H1 (cell line): ENCODE data around the gene LHPP. TPM values are rescaled to one million over a fixed set of nuclear protein-coding genes. Genes with fewer than 3 reads are reported as not detected.

ENCODE experiments used
- CTCF ChIA-PET: fragments of 300-600 bp; sonication (Branson Sonifier 250); formaldehyde crosslinking; loops from one replicate; lab custom pipeline; 2021; ENCODE audit not compliant: partially characterized antibody; lab: Charles Lee
- POLR2A ChIA-PET: fragments of 300-600 bp; sonication (Branson Sonifier 250); formaldehyde crosslinking; loops from one replicate; lab custom pipeline; 2021; ENCODE audit warnings: inconsistent platforms; ENCODE audit not compliant: partially characterized antibody; lab: Charles Lee
- DNase-seq, 2 experiments: peaks; one replicate each; pipeline versions ENCODE4 v3.0.0 to v3.0.0-alpha.2; 2010 to 2022; ENCODE audit warnings: low spot score in 2 of 2, low read depth in 1 of 2, mixed read lengths in 1 of 2
- FAIRE-seq: peaks from 2 replicates; lab custom pipeline; 2011; peaks lifted over from hg19 to GRCh38; lab: Jason Lieb, UNC
- H2AFZ ChIP-seq: 2 replicates; pipeline ENCODE4 v1.8.1; 2012; ENCODE audit warnings: low read length, inconsistent platforms
- H2AK5ac ChIP-seq: 2 replicates; pipeline ENCODE4 v1.6.1; 2013; ENCODE audit warnings: low read depth, low read length
- H2BK120ac ChIP-seq: replicated peaks from 2 replicates; pipeline ENCODE3; 2013; ENCODE audit warnings: low read depth, low read length, inconsistent platforms
- H2BK12ac ChIP-seq: 2 replicates; pipeline ENCODE4 v1.6.1; 2013; ENCODE audit warnings: low read depth, low read length
- H2BK15ac ChIP-seq: 2 replicates; pipeline ENCODE4 v1.6.1; 2013; ENCODE audit warnings: low read length
- H2BK20ac ChIP-seq: 2 replicates; pipeline ENCODE4 v1.6.1; 2013; ENCODE audit warnings: low read length
- H2BK5ac ChIP-seq: 2 replicates; pipeline ENCODE4 v1.6.1; 2013; ENCODE audit warnings: low read depth, low read length
- H3K14ac ChIP-seq: 2 replicates; pipeline ENCODE4 v1.6.1; 2013; ENCODE audit warnings: inconsistent platforms; ENCODE audit not compliant: insufficient read length
- H3K18ac ChIP-seq: 2 replicates; pipeline ENCODE4 v1.6.1; 2013; ENCODE audit warnings: low read length; ENCODE audit errors: extremely low read depth
- H3K23ac ChIP-seq: 2 replicates; pipeline ENCODE4 v1.6.1; 2013; ENCODE audit warnings: inconsistent platforms; ENCODE audit not compliant: insufficient read length
- H3K23me2 ChIP-seq: 2 replicates; pipeline ENCODE4 v1.6.1; 2013; ENCODE audit warnings: low read depth, low read length
- H3K27ac ChIP-seq: 2 replicates; pipeline ENCODE4 v1.6.1; 2011; ENCODE audit warnings: low read depth, low read length, inconsistent platforms
- H3K27me3 ChIP-seq, 4 experiments: replicated peaks in 1 of 4; 1 replicate in 1 of 4; 2 replicates in 3 of 4; pipeline versions ENCODE4 v1.6.1 to v1.8.1; 2011 to 2013; ENCODE audit warnings: low read length in 3 of 4, mild to moderate bottlenecking in 3 of 4, inconsistent platforms in 2 of 4, mixed read lengths in 2 of 4, moderate library complexity in 1 of 4; ENCODE audit not compliant: control insufficient read depth in 3 of 4, insufficient read depth in 3 of 4; ENCODE audit errors: extremely low read depth in 1 of 4
- H3K36me3 ChIP-seq, 4 experiments: 2 replicates each; pipeline versions ENCODE4 v1.6.1 to v1.8.1; 2011 to 2013; ENCODE audit warnings: mild to moderate bottlenecking in 4 of 4, low read length in 3 of 4, moderate library complexity in 2 of 4, control low read depth in 1 of 4, inconsistent platforms in 1 of 4; ENCODE audit not compliant: insufficient read depth in 4 of 4, control insufficient read depth in 2 of 4
- H3K4ac ChIP-seq: replicated peaks from 2 replicates; pipeline ENCODE3; 2013; ENCODE audit warnings: low read length, low read depth, mixed read lengths, inconsistent platforms; ENCODE audit not compliant: insufficient read length
- H3K4me1 ChIP-seq, 4 experiments: replicated peaks in 1 of 4; 1 replicate in 1 of 4; 2 replicates in 3 of 4; pipeline versions ENCODE4 v1.6.1 to v1.8.1; 2011 to 2013; ENCODE audit warnings: low read length in 3 of 4, inconsistent platforms in 2 of 4, mixed read lengths in 1 of 4; ENCODE audit not compliant: insufficient read depth in 4 of 4, control insufficient read depth in 3 of 4
- H3K4me2 ChIP-seq, 2 experiments: 2 replicates each; pipeline versions ENCODE4 v1.6.1 to v1.8.1; 2011 to 2013; ENCODE audit warnings: low read depth in 2 of 2, low read length in 2 of 2, control low read depth in 1 of 2, inconsistent platforms in 1 of 2, mild to moderate bottlenecking in 1 of 2; ENCODE audit not compliant: insufficient read depth in 1 of 2
- H3K4me3 ChIP-seq, 4 experiments: fragments of 200-600, 300-600 bp in 1 of 4; sonication (generic), shearing (Covaris generic), sonication (Bioruptor Twin) in 1 of 4; 2 replicates each; pipeline versions ENCODE4 v1.5.1 to v1.8.1; 2011 to 2016; ENCODE audit warnings: low read length in 4 of 4, low read depth in 3 of 4, control low read depth in 2 of 4, inconsistent platforms in 2 of 4, mild to moderate bottlenecking in 2 of 4, mixed read lengths in 1 of 4, moderate library complexity in 1 of 4; ENCODE audit not compliant: insufficient read depth in 2 of 4; ENCODE audit errors: extremely low read depth in 1 of 4
- H3K56ac ChIP-seq: replicated peaks from 2 replicates; pipeline ENCODE3; 2013; ENCODE audit warnings: low read depth, mild to moderate bottlenecking, mixed read lengths, low read length, inconsistent platforms; ENCODE audit not compliant: insufficient read length
- H3K79me1 ChIP-seq: 2 replicates; pipeline ENCODE4 v1.6.1; 2013; ENCODE audit warnings: low read depth, low read length, control low read depth
- H3K79me2 ChIP-seq, 2 experiments: 2 replicates each; pipeline versions ENCODE4 v1.6.1 to v1.8.1; 2012 to 2013; ENCODE audit warnings: low read length in 2 of 2, mild to moderate bottlenecking in 2 of 2, inconsistent platforms in 1 of 2; ENCODE audit not compliant: insufficient read depth in 2 of 2, control insufficient read depth in 1 of 2
- H3K9ac ChIP-seq, 4 experiments: replicated peaks in 1 of 4; 1 replicate in 1 of 4; 2 replicates in 3 of 4; pipeline versions ENCODE4 v1.6.1 to v1.8.1; 2011 to 2013; ENCODE audit warnings: low read depth in 3 of 4, low read length in 3 of 4, control low read depth in 2 of 4, mild to moderate bottlenecking in 2 of 4, moderate library complexity in 2 of 4, inconsistent platforms in 1 of 4; ENCODE audit errors: extremely low read depth in 1 of 4
- H3K9me3 ChIP-seq, 2 experiments: 2 replicates each; pipeline versions ENCODE4 v1.6.1 to v1.8.1; 2012 to 2013; ENCODE audit warnings: mild to moderate bottlenecking in 2 of 2, moderate library complexity in 2 of 2, control low read depth in 1 of 2, inconsistent platforms in 1 of 2, low read depth in 1 of 2, low read length in 1 of 2, mixed read lengths in 1 of 2; ENCODE audit not compliant: insufficient read depth in 2 of 2
- H4K20me1 ChIP-seq, 2 experiments: replicated peaks in 1 of 2; 2 replicates each; pipeline versions ENCODE3 to v1.8.1; 2011 to 2013; ENCODE audit warnings: inconsistent platforms in 2 of 2, low read length in 2 of 2, mild to moderate bottlenecking in 1 of 2; ENCODE audit not compliant: insufficient read depth in 2 of 2, control insufficient read depth in 1 of 2
- H4K5ac ChIP-seq: 2 replicates; pipeline ENCODE4 v1.6.1; 2013; ENCODE audit warnings: low read length, low read depth, mixed read lengths, inconsistent platforms; ENCODE audit not compliant: insufficient read length
- H4K8ac ChIP-seq: 2 replicates; pipeline ENCODE4 v1.8.0; 2013; ENCODE audit warnings: mild to moderate bottlenecking, moderate library complexity, low read length, inconsistent platforms; ENCODE audit not compliant: insufficient read depth; ENCODE audit errors: extremely low read depth
- H4K91ac ChIP-seq: replicated peaks from 2 replicates; pipeline ENCODE3; 2013; ENCODE audit warnings: low read length, mixed read lengths, inconsistent platforms; ENCODE audit not compliant: insufficient read length
- ATF2 ChIP-seq: IDR thresholded peaks from 2 replicates; pipeline ENCODE4 v1.6.1; 2012; ENCODE audit warnings: low read length, inconsistent platforms
- CBX5 ChIP-seq: fragments of 300-800, 300-1000 bp; sonication (generic); IDR thresholded peaks from 2 replicates; pipeline ENCODE4 v1.7.1; 2016; ENCODE audit warnings: antibody characterized with exemption, low read length, low read depth
- EZH2 ChIP-seq: fragments of 200-600 bp; sonication (generic); IDR thresholded peaks from 2 replicates; pipeline ENCODE4 v1.7.1; 2012; ENCODE audit warnings: low read depth, mild to moderate bottlenecking, moderate library complexity, low read length, inconsistent platforms; ENCODE audit not compliant: severe bottlenecking
- KDM4A ChIP-seq: IDR thresholded peaks from one replicate; pipeline ENCODE4 v1.7.1; 2012; ENCODE audit warnings: low read depth, mild to moderate bottlenecking, moderate library complexity, low read length, inconsistent platforms; ENCODE audit not compliant: severe bottlenecking
- KDM5A ChIP-seq: fragments of 200-600 bp; IDR thresholded peaks from 2 replicates; pipeline ENCODE4 v1.7.1; 2012; ENCODE audit warnings: mild to moderate bottlenecking, low read length, inconsistent platforms, mixed read lengths
- POU5F1 ChIP-seq: IDR thresholded peaks from 2 replicates; pipeline ENCODE4 v1.6.1; 2011; ENCODE audit warnings: low read depth, mild to moderate bottlenecking, low read length, moderate library complexity
- RFX5 ChIP-seq: IDR thresholded peaks from 2 replicates; pipeline ENCODE4 v1.6.1; 2011; ENCODE audit warnings: low read depth, low read length, improper control_type of control experiment, borderline replicate concordance
- RXRA ChIP-seq: IDR thresholded peaks from 2 replicates; pipeline ENCODE4 v1.6.1; 2011; ENCODE audit warnings: low read depth, mild to moderate bottlenecking, low read length, moderate library complexity; ENCODE audit not compliant: insufficient read depth
- SIN3A ChIP-seq, 2 experiments: IDR thresholded peaks in 1 of 2; conservative IDR thresholded peaks in 1 of 2; 2 replicates each; pipeline ENCODE4 v1.6.1; 2011 to 2012; ENCODE audit warnings: low read length in 2 of 2, improper control_type of control experiment in 1 of 2, low read depth in 1 of 2, mild to moderate bottlenecking in 1 of 2
- SP2 ChIP-seq: IDR thresholded peaks from 2 replicates; pipeline ENCODE4 v1.6.1; 2012; ENCODE audit warnings: mild to moderate bottlenecking, low read length, inconsistent platforms
- TBP ChIP-seq: IDR thresholded peaks from 2 replicates; pipeline ENCODE4 v1.6.1; 2011; ENCODE audit warnings: low read depth, low read length, improper control_type of control experiment
- YY1 ChIP-seq: IDR thresholded peaks from 2 replicates; pipeline ENCODE4 v1.6.1; 2011; ENCODE audit warnings: low read depth, mild to moderate bottlenecking, low read length
- WGBS, 2 experiments: shearing (Covaris generic) in 1 of 2; methylation state at CpG; one replicate each; pipeline versions ENCODE4 v1.1.6 to v1.1.7; 2013 to 2015; ENCODE audit warnings: low lambda C conversion rate in 2 of 2, mixed read lengths in 2 of 2, inconsistent platforms in 1 of 2, low coverage in 1 of 2, missing lambda C conversion rate in 1 of 2; ENCODE audit not compliant: insufficient replicate concordance in 2 of 2, insufficient coverage in 1 of 2, insufficient read length in 1 of 2; ENCODE audit errors: extremely low coverage in 1 of 2, missing lambda C conversion rate in 1 of 2; 5-methylcytosine and 5-hydroxymethylcytosine counted together
- polyA plus RNA-seq, 7 experiments: library from polyadenylated mRNA; depleted of rRNA in 3 of 7; stranded (reverse) in 5 of 7; unstranded in 2 of 7; fragments of >200 nt in 5 of 7; fragments of 200-250 nt in 2 of 7; gene quantifications; 1 replicate in 5 of 7; 2 replicates in 1 of 7; 4 replicates in 1 of 7; pipeline versions ENCODE4 v1.2.1 to v1.2.3, GENCODE V29; 2011 to 2013; ENCODE audit warnings: missing spikeins in 2 of 7, mixed read lengths in 2 of 7
- total RNA-seq: library from RNA; stranded (reverse); fragmentation: NEBNext Ultra II Directional; extraction: Animal tissue kit (Norgen Biotek cat#: 25700); gene quantifications from 2 replicates; pipeline ENCODE4 v1.2.1, GENCODE V29; 2021

LHPP gene
- total and polyA plus RNA-seq, 2 of the 8 experiments (the other 6 are each of a cell fraction or from before 2014, with no cell fraction given), result 26.0 to 45.0 TPM

- CTCF ChIA-PET, result interaction anchor here (0.8 kb wide), 1 partner anchor 119 kb away, joined by 3 read pairs; no protein-coding TSS in a partner anchor
- TF ChIP-seq SIN3A (conservative IDR thresholded peaks at IDR 0.05 in 1 of 2, IDR thresholded peaks at IDR 0.05 in 1 of 2; ENCODE audit: low read depth in 1 of 2, low read length in 2 of 2) (no peak), RFX5 (no peak), TBP (no peak), SP2 (no peak), ATF2 (no peak), CBX5 (no peak), RXRA (no peak), KDM5A (no peak), POU5F1 (no peak), YY1 (no peak), KDM4A (no peak), EZH2 (no peak)
- no peak overlapping the region for H3K4me2 ChIP-seq
These were observed 25.4 kb upstream of the LHPP start for GRCh38 chr10:124436191-124436638.

More at GRCh38 chr10:124436191-124436638, 25.4 kb upstream of the LHPP start:
- DNase-seq (no peak), FAIRE-seq (no peak)
- Histone ChIP-seq H3K27me3 (no peaks in the 10 kb centered on the region), H3K79me2 (no peaks in the 10 kb centered on the region), H3K14ac (no peak overlapping the region), H4K5ac (no peak overlapping the region), H3K79me1 (no peaks in the 10 kb centered on the region), H4K91ac (no peak overlapping the region), H3K23me2 (no peaks in the 10 kb centered on the region), H2AFZ (no peak overlapping the region), H4K20me1 (no peaks in the 10 kb centered on the region), H2BK12ac (no peak overlapping the region), H2BK120ac (no peak overlapping the region), H3K4ac (no peak overlapping the region), H3K56ac (no peak overlapping the region), H3K4me3 (no peak overlapping the region), H3K9ac (no peak overlapping the region), H3K4me1 (no peaks in the 10 kb centered on the region; a peak in 1 of 7 replicates), H3K18ac (no peak overlapping the region), H2AK5ac (no peak overlapping the region), H3K36me3 (no peaks in the 10 kb centered on the region), H4K8ac (no peak overlapping the region), H2BK20ac (no peak overlapping the region), H3K23ac (no peak overlapping the region), H2BK5ac (no peak overlapping the region), H3K9me3 (no peaks in the 10 kb centered on the region), H2BK15ac (no peak overlapping the region), H3K27ac (no peak overlapping the region)
- WGBS, 2 experiments, result 88% methylated on average over 8 of the region's 8 CpGs; no CpG with 5 or more reads in 1 of the 2 experiments
- POLR2A ChIA-PET, result no interaction called here
